ENCODE data around the gene NKX2-4.

NKX2-4 gene

DNA sequence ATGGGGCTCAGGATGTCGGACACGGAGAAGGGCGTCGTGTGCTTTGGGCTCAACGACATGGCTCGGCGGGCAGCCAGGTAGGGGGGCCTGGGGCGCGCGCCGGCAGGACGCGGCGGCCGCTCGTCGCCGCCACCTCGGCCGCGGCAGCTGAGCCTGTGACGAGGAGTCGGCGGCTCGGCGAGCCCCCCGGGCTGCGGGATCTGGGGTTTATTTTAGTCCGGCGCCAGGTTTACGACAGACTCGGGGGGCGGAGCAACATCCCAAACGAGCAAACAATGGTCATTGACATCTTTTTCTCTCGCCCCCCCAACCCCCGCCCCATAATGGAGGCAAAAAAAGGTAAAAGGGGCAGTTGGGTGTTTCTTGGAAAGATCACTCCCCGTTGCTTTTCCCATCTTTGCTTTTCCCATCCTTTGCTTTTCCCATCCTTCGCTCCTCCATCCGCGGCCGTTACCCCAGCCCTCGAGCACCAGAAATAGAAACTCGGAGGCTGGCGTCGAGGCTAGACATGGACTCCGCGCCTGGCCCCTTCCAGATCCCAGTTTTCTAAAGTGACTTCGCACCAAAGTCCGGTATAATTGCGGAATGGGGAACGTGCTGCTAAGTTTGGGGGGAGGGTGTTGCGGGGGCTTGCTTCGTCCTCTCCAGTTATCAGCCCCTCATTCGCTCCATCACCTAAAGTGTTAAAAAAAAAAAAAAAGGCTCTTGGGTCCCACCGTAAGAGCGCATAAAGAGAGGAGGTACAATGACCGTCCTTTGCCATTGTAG lies at the start of gene NKX2-4:
TSS of gene NKX2-4 (minus strand) at position 186 of the 768 bp plus-strand sequence. CDS start at position 59, 127 bp downstream.
- in situ Hi-C loops (cut with HindIII; ENCODE audit: low pct_ligation_motif_present, low sequenced_read_pairs), result no loop called here
- Histone ChIP-seq H3K36me3 (replicated peaks) (no peaks in the 10 kb centered on the region), H3K27me3 (replicated peaks) (peaks cover 85% of the 10 kb centered on the region), H3K27ac (no peak within 1 kb of the TSS), H3K4me3 (ENCODE audit: low read depth, low read length) (no peak within 1 kb of the TSS)
- TF ChIP-seq, protein P1, sequence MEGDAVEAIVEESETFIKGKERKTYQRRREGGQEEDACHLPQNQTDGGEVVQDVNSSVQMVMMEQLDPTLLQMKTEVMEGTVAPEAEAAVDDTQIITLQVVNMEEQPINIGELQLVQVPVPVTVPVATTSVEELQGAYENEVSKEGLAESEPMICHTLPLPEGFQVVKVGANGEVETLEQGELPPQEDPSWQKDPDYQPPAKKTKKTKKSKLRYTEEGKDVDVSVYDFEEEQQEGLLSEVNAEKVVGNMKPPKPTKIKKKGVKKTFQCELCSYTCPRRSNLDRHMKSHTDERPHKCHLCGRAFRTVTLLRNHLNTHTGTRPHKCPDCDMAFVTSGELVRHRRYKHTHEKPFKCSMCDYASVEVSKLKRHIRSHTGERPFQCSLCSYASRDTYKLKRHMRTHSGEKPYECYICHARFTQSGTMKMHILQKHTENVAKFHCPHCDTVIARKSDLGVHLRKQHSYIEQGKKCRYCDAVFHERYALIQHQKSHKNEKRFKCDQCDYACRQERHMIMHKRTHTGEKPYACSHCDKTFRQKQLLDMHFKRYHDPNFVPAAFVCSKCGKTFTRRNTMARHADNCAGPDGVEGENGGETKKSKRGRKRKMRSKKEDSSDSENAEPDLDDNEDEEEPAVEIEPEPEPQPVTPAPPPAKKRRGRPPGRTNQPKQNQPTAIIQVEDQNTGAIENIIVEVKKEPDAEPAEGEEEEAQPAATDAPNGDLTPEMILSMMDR (IDR thresholded peaks at IDR 0.05; ENCODE audit: low read depth, low read length, missing control alignments), result no peak
- DNase-seq, result no peak

DNA sequence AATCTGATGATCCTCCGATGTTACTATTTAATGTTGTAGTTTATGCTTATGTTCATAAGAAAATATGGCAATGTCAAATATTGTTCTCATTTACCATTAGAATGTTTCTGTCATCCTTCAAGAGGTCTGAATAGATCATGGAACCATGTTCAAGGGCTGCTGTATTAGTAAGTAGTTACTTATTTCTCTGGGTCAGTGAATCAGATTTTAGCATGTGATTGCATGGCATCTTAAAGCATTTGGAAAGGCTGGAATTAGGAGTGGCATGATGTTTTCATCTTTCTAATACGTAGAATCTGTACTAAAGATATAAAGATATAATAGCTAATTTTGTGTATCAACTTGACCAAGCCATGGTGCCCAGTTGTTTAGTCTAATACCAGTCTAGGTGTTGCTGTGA lies 40.5 kb upstream of the NKX2-4 start:
- Histone ChIP-seq H3K4me3 (ENCODE audit: low read depth, low read length) (no peak overlapping the region), H3K27me3 (replicated peaks) (no peaks in the 10 kb centered on the region), H3K36me3 (replicated peaks) (no peaks in the 10 kb centered on the region), H3K27ac (no peak overlapping the region)
- TF ChIP-seq, protein P1 (IDR thresholded peaks at IDR 0.05; ENCODE audit: low read depth, low read length, missing control alignments), result no peak
- in situ Hi-C loops (cut with HindIII; ENCODE audit: low pct_ligation_motif_present, low sequenced_read_pairs), result no loop called here
- no peak for DNase-seq

DNA sequence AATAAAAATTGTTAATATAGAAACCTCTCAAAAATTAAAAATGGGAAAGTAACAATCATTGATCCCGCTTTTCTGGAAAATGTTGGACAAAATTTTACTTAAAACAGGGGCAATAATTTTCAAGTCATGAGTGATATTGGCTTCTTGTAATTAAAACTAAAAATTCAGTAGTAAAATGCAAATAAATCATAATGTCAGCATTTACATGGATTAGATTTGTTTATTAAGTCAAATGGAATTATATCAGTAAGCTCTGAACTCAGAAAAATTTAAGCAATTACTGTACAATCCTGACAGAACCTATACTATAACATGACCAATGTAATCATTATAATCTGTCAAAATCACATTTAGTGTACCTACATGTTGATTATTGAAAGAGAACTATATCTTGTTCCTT lies 39.9 kb upstream of the NKX2-4 start:
- in situ Hi-C loops (cut with HindIII; ENCODE audit: low pct_ligation_motif_present, low sequenced_read_pairs), result no loop called here
- TF ChIP-seq, protein P1 (IDR thresholded peaks at IDR 0.05; ENCODE audit: low read depth, low read length, missing control alignments), result no peak
- H3K27ac ChIP-seq, result peak overlapping the region; percentile 82

DNA sequence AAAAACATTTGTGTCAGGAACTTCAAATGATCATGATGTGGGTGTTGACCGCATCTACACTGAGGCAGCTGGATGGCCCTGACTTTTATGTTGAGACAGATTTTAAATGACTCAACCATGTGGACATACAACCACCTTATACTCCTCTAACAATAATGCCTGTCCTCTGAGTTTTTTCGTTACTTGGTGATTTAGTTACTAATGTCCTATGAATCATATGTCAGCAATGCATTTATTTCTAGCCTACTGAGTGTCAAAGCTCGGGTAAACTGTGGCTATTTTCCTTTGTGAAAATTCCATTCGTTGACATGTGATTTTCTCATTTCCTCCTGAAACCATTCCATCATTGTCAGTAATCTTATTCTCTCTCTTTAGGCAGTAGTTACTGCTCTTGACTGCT lies 38.9 kb upstream of the NKX2-4 start:
- Histone ChIP-seq H3K4me3 (ENCODE audit: low read depth, low read length) (no peak overlapping the region), H3K27me3 (replicated peaks) (no peaks in the 10 kb centered on the region), H3K27ac (peak overlapping the region; percentile 82), H3K36me3 (replicated peaks) (no peaks in the 10 kb centered on the region)
- DNase-seq, result peak; percentile 88
- TF ChIP-seq, protein P1 (IDR thresholded peaks at IDR 0.05; ENCODE audit: low read depth, low read length, missing control alignments), result no peak
- in situ Hi-C loops (cut with HindIII; ENCODE audit: low pct_ligation_motif_present, low sequenced_read_pairs), result no loop called here

More for the DNA sequence above, 39.9 kb upstream of the NKX2-4 start:
- Histone ChIP-seq H3K27me3 (replicated peaks) (no peaks in the 10 kb centered on the region), H3K36me3 (replicated peaks) (no peaks in the 10 kb centered on the region), H3K4me3 (ENCODE audit: low read depth, low read length) (no peak overlapping the region)
- DNase-seq, result no peak

DNA sequence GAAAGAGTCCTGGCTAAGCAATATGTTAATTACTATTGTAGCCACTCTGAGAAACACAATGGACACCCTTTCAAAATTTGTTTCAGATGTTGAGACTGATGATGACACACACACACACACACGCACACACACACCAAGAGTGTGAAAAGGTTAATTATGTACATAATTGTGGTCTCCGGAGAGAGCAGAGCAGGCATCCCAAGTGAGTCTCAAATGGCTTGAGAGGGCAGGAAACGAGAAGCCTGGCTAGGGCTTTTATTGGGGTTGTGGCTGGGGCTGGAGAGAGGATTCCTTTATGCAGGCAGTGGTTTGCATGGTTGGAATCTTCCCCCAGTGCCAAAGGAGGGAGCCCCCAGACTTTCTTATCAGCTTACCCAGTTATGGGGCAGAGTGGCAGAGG lies 38.2 kb upstream of the NKX2-4 start:
- TF ChIP-seq, protein P1 (IDR thresholded peaks at IDR 0.05; ENCODE audit: low read depth, low read length, missing control alignments), result no peak
- Histone ChIP-seq H3K4me3 (ENCODE audit: low read depth, low read length) (no peak overlapping the region), H3K27ac (peak overlapping the region; percentile 78), H3K36me3 (replicated peaks) (no peaks in the 10 kb centered on the region), H3K27me3 (replicated peaks) (no peaks in the 10 kb centered on the region)
- in situ Hi-C loops (cut with HindIII; ENCODE audit: low pct_ligation_motif_present, low sequenced_read_pairs), result no loop called here
- no peak for DNase-seq

All from brain microvascular endothelial cell (primary cell).